ENCODE results near the gene CTDSPL2. TPM values are rescaled to one million over a fixed set of nuclear protein-coding genes. Genes with fewer than 3 reads are reported as not detected.

The CTDSPL2 gene
- total RNA-seq, 1 donor from 2014 or later = 37.4 TPM

- no peak for DNase-seq
- H3K4me3 Mint-ChIP-seq (ENCODE audit: unreplicated experiment) = no peak overlapping the region
- H3K36me3 Mint-ChIP-seq (ENCODE audit: unreplicated experiment) = peaks cover 23% of the 10 kb centered on the region
- H3K27ac Mint-ChIP-seq (ENCODE audit: unreplicated experiment) = no peak overlapping the region
- TF ChIP-seq, protein P1, sequence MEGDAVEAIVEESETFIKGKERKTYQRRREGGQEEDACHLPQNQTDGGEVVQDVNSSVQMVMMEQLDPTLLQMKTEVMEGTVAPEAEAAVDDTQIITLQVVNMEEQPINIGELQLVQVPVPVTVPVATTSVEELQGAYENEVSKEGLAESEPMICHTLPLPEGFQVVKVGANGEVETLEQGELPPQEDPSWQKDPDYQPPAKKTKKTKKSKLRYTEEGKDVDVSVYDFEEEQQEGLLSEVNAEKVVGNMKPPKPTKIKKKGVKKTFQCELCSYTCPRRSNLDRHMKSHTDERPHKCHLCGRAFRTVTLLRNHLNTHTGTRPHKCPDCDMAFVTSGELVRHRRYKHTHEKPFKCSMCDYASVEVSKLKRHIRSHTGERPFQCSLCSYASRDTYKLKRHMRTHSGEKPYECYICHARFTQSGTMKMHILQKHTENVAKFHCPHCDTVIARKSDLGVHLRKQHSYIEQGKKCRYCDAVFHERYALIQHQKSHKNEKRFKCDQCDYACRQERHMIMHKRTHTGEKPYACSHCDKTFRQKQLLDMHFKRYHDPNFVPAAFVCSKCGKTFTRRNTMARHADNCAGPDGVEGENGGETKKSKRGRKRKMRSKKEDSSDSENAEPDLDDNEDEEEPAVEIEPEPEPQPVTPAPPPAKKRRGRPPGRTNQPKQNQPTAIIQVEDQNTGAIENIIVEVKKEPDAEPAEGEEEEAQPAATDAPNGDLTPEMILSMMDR (IDR thresholded peaks at IDR 0.05; ENCODE audit: partially characterized antibody, unreplicated experiment) = no peak
- H3K27me3 Mint-ChIP-seq (ENCODE audit: unreplicated experiment) = no peaks in the 10 kb centered on the region
- peaks cover 2% of the 10 kb centered on the region for H3K9me3 Mint-ChIP-seq (ENCODE audit: unreplicated experiment)
- H3K4me1 Mint-ChIP-seq (ENCODE audit: low read depth, unreplicated experiment) = no peaks in the 10 kb centered on the region
These were observed 138.1 kb downstream of the CTDSPL2 start for GRCh38 chr15:44565387-44566154.

GRCh38 chr15:44566155-44566540 lies 138.7 kb downstream of the CTDSPL2 start:
- H3K36me3 Mint-ChIP-seq (ENCODE audit: unreplicated experiment) = peaks cover 23% of the 10 kb centered on the region
- no peak overlapping the region for H3K27ac Mint-ChIP-seq (ENCODE audit: unreplicated experiment)
- no peaks in the 10 kb centered on the region for H3K27me3 Mint-ChIP-seq (ENCODE audit: unreplicated experiment)
- H3K9me3 Mint-ChIP-seq (ENCODE audit: unreplicated experiment) = peaks cover 3% of the 10 kb centered on the region
- no peak for DNase-seq
- H3K4me1 Mint-ChIP-seq (ENCODE audit: low read depth, unreplicated experiment) = no peaks in the 10 kb centered on the region
- no peak overlapping the region for H3K4me3 Mint-ChIP-seq (ENCODE audit: unreplicated experiment)
- TF ChIP-seq, protein P1 (IDR thresholded peaks at IDR 0.05; ENCODE audit: partially characterized antibody, unreplicated experiment) = no peak

- Mint-ChIP-seq H3K9me3 (ENCODE audit: unreplicated experiment) (peaks cover 3% of the 10 kb centered on the region), H3K4me1 (ENCODE audit: low read depth, unreplicated experiment) (no peaks in the 10 kb centered on the region), H3K27me3 (ENCODE audit: unreplicated experiment) (no peaks in the 10 kb centered on the region), H3K27ac (ENCODE audit: unreplicated experiment) (peak overlapping the region; percentile 28), H3K4me3 (ENCODE audit: unreplicated experiment) (no peak overlapping the region), H3K36me3 (ENCODE audit: unreplicated experiment) (peaks cover 23% of the 10 kb centered on the region)
- TF ChIP-seq, protein P1 (IDR thresholded peaks at IDR 0.05; ENCODE audit: partially characterized antibody, unreplicated experiment) = no peak
- DNase-seq = no peak
These were observed 140.9 kb downstream of the CTDSPL2 start for GRCh38 chr15:44568338-44568737.

DNA sequence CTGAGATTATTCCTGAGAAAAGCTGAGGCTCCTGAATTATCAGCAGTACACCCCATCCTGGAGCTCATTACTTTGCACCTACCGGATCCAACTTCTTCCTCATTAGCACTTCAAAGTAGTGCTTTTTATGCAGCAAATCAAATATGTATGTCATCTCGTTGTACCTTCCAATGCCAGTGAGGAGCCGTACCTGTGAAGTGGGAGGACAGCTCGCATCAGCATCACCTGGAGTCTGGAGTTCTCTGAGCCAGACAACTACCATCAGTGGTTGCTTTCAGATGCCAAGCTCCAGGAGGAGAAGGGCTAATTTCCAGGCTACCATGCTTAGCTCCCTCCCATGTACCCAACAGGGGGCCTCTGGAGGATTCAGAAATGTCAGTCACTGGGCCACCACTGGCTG lies 141.9 kb downstream of the CTDSPL2 start:
- no peaks in the 10 kb centered on the region for H3K4me1 Mint-ChIP-seq (ENCODE audit: low read depth, unreplicated experiment)
- H3K36me3 Mint-ChIP-seq (ENCODE audit: unreplicated experiment) = peaks cover 22% of the 10 kb centered on the region
- no peak overlapping the region for H3K4me3 Mint-ChIP-seq (ENCODE audit: unreplicated experiment)
- H3K27me3 Mint-ChIP-seq (ENCODE audit: unreplicated experiment) = no peaks in the 10 kb centered on the region
- H3K27ac Mint-ChIP-seq (ENCODE audit: unreplicated experiment) = no peak overlapping the region
- DNase-seq = no peak
- peaks cover 3% of the 10 kb centered on the region for H3K9me3 Mint-ChIP-seq (ENCODE audit: unreplicated experiment)
- TF ChIP-seq, protein P1 (IDR thresholded peaks at IDR 0.05; ENCODE audit: partially characterized antibody, unreplicated experiment) = no peak

DNA sequence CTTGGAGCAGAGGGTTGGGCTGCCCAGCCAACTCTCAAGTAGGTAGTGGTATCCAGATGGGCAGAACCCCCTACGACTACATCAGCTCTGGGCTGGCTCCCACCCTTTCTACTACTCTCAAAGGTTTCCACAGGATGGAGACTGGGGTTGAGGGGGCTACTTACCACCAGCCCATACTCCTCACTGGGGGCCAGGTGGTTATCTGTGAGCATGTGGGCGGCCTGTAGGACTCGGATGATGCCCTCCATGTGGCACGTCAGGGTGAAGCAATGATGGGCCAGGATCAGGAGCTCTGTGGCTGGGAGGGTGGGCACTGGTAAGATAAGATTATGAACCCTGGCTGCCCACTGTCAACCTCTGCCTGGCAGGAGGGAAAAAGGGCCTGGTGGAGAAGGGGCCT lies 142.9 kb downstream of the CTDSPL2 start:
- TF ChIP-seq, protein P1 (IDR thresholded peaks at IDR 0.05; ENCODE audit: partially characterized antibody, unreplicated experiment) = no peak
- Mint-ChIP-seq H3K27me3 (ENCODE audit: unreplicated experiment) (no peaks in the 10 kb centered on the region), H3K9me3 (ENCODE audit: unreplicated experiment) (peaks cover 3% of the 10 kb centered on the region), H3K4me1 (ENCODE audit: low read depth, unreplicated experiment) (no peaks in the 10 kb centered on the region), H3K27ac (ENCODE audit: unreplicated experiment) (no peak overlapping the region), H3K4me3 (ENCODE audit: unreplicated experiment) (no peak overlapping the region), H3K36me3 (ENCODE audit: unreplicated experiment) (peaks cover 20% of the 10 kb centered on the region)
- no peak for DNase-seq
